PC-9 (cell line): ENCODE results near the gene ZNF423. TPM values are rescaled to one million over a fixed set of nuclear protein-coding genes. Genes with fewer than 3 reads are reported as not detected.

Experiments used
- BruUV-seq: library from RNA; stranded (reverse); fragments of 400-500 nt; replicated peaks from 2 replicates; lab custom pipeline; 2021; lab: Mats Ljungman, UMichigan
- CTCF ChIA-PET: fragments of 300-600 bp; sonication (Branson Sonifier 250); formaldehyde crosslinking; loops from one replicate; lab custom pipeline; 2022; ENCODE audit warnings: antibody characterized with exemption; lab: Charles Lee
- POLR2A ChIA-PET: fragments of 300-600 bp; sonication (Branson Sonifier 250); formaldehyde crosslinking; loops from one replicate; lab custom pipeline; 2022; ENCODE audit warnings: antibody characterized with exemption; ENCODE audit not compliant: unreplicated experiment; lab: Charles Lee
- DNase-seq, 2 experiments: peaks; one replicate each; pipeline versions ENCODE4 v3.0.0 to v3.0.0-alpha.2; 2015 to 2022; ENCODE audit warnings: mixed read lengths in 1 of 2
- H2AFZ ChIP-seq: fragments of 200-600 bp; sonication (generic); 2 replicates; pipeline ENCODE4 v1.8.1; 2017; ENCODE audit warnings: antibody characterized with exemption
- H3F3A ChIP-seq: fragments of 200-600 bp; sonication (generic); 2 replicates; pipeline ENCODE4 v1.8.1; 2017; ENCODE audit warnings: antibody characterized with exemption, mild to moderate bottlenecking, low read depth; ENCODE audit not compliant: insufficient read depth
- H3K27ac ChIP-seq: fragments of 200-600 bp; sonication (generic); 2 replicates; pipeline ENCODE4 v1.6.1; 2016; ENCODE audit warnings: mixed run types
- H3K27me3 ChIP-seq: fragments of 200-600 bp; sonication (generic); 2 replicates; pipeline ENCODE4 v1.6.1; 2016; ENCODE audit warnings: low read depth, mixed run types; ENCODE audit not compliant: insufficient read depth
- H3K36me3 ChIP-seq: fragments of 200-600 bp; sonication (generic); 2 replicates; pipeline ENCODE4 v1.6.1; 2016; ENCODE audit warnings: low read depth, mixed run types
- H3K4me1 ChIP-seq: fragments of 200-600 bp; sonication (generic); replicated peaks from 2 replicates; pipeline ENCODE4 v1.6.1; 2016; ENCODE audit warnings: mixed run types; ENCODE audit not compliant: insufficient read depth
- H3K4me2 ChIP-seq: fragments of 200-600 bp; sonication (generic); 2 replicates; pipeline ENCODE4 v1.6.1; 2017; ENCODE audit warnings: mixed run types
- H3K4me3 ChIP-seq: fragments of 200-600 bp; sonication (generic); 2 replicates; pipeline ENCODE4 v1.6.1; 2016; ENCODE audit warnings: mixed run types
- H3K79me2 ChIP-seq: fragments of 200-600 bp; sonication (generic); 2 replicates; pipeline ENCODE4 v1.6.1; 2017; ENCODE audit warnings: low read depth, mixed run types
- H3K9me2 ChIP-seq: fragments of 200-600 bp; sonication (generic); 2 replicates; pipeline ENCODE4 v1.8.1; 2017; ENCODE audit warnings: mild to moderate bottlenecking; ENCODE audit not compliant: insufficient read depth
- H3K9me3 ChIP-seq: fragments of 200-600 bp; sonication (generic); 2 replicates; pipeline ENCODE4 v1.8.1; 2016; ENCODE audit warnings: low read depth; ENCODE audit not compliant: insufficient read depth
- H4K20me1 ChIP-seq: fragments of 200-600 bp; sonication (generic); 2 replicates; pipeline ENCODE4 v1.8.1; 2017; ENCODE audit not compliant: insufficient read depth
- CTCF ChIP-seq: fragments of 200-600 bp; sonication (generic); conservative IDR thresholded peaks from 2 replicates; pipeline ENCODE4 v1.6.1; 2017; ENCODE audit warnings: mixed run types, antibody characterized with exemption, mild to moderate bottlenecking, moderate library complexity
- EZH2 ChIP-seq: fragments of 200-600 bp; sonication (generic); IDR thresholded peaks from 2 replicates; pipeline ENCODE4 v1.8.0; 2017; ENCODE audit warnings: antibody characterized with exemption, low read depth
- intact Hi-C: fragments of 100-400 bp; cut with micrococcal nuclease; formaldehyde crosslinking; loops from one replicate; pipeline ENCODE4 v1.10.0; 2022; ENCODE audit not compliant: unreplicated experiment
- total RNA-seq: library from RNA; stranded (reverse); gene quantifications from 2 replicates; pipeline ENCODE4 v1.2.3, GENCODE V29; 2021

The ZNF423 gene
- total RNA-seq, 1 experiment from 2014 or later, result not detected

GRCh38 chr16:49496656-49497055 lies 359.3 kb downstream of the ZNF423 start:
- TF ChIP-seq CTCF (no peak), EZH2 (no peak)
- Histone ChIP-seq H3K27me3 (peaks cover 38% of the 10 kb centered on the region), H3K27ac (no peak overlapping the region), H3K79me2 (no peaks in the 10 kb centered on the region), H4K20me1 (no peaks in the 10 kb centered on the region; the same call in 1 of the 2 replicates), H3K9me2 (no peaks in the 10 kb centered on the region), H3F3A (no peaks in the 10 kb centered on the region), H3K4me3 (no peak overlapping the region), H2AFZ (no peak overlapping the region), H3K36me3 (no peaks in the 10 kb centered on the region), H3K4me1 (no peaks in the 10 kb centered on the region), H3K4me2 (no peak overlapping the region), H3K9me3 (no peaks in the 10 kb centered on the region)
- intact Hi-C loops, result no loop called here
- ChIA-PET POLR2A (no interaction called here), CTCF (no interaction called here)
- no TSS peak for BruUV-seq
- DNase-seq, result no peak

GRCh38 chr16:49495596-49496355 lies 360.1 kb downstream of the ZNF423 start:
- TF ChIP-seq EZH2, result no peak
- TF ChIP-seq CTCF, result no peak
- ChIA-PET POLR2A (no interaction called here), CTCF (no interaction called here)
- Histone ChIP-seq H4K20me1 (no peaks in the 10 kb centered on the region; the same call in 1 of the 2 replicates), H3K27ac (no peak overlapping the region), H3K4me3 (no peak overlapping the region), H3K27me3 (peaks cover 40% of the 10 kb centered on the region), H3K79me2 (no peaks in the 10 kb centered on the region), H3K9me3 (no peaks in the 10 kb centered on the region), H3K9me2 (no peaks in the 10 kb centered on the region), H3K36me3 (no peaks in the 10 kb centered on the region), H3F3A (no peaks in the 10 kb centered on the region), H2AFZ (no peak overlapping the region), H3K4me2 (no peak overlapping the region), H3K4me1 (no peaks in the 10 kb centered on the region)
- intact Hi-C loops, result no loop called here
- BruUV-seq, result no TSS peak
- DNase-seq, result no peak

GRCh38 chr16:49494891-49495566 lies 360.9 kb downstream of the ZNF423 start:
- no TSS peak for BruUV-seq
- TF ChIP-seq EZH2 (no peak), CTCF (no peak)
- ChIA-PET POLR2A (no interaction called here), CTCF (no interaction called here)
- peaks cover 41% of the 10 kb centered on the region for H3K27me3 ChIP-seq
- no peaks in the 10 kb centered on the region for H3K4me1 ChIP-seq
- no peak overlapping the region for H2AFZ ChIP-seq
- H3K27ac ChIP-seq, result no peak overlapping the region
- no peaks in the 10 kb centered on the region for H3K79me2 ChIP-seq
- intact Hi-C loops, result no loop called here
- no peak for DNase-seq
- no peaks in the 10 kb centered on the region for H3K9me3 ChIP-seq
- no peaks in the 10 kb centered on the region for H3K36me3 ChIP-seq
- H4K20me1 ChIP-seq, result no peaks in the 10 kb centered on the region; the same call in 1 of the 2 replicates
- no peak overlapping the region for H3K4me2 ChIP-seq
- no peaks in the 10 kb centered on the region for H3F3A ChIP-seq
- H3K9me2 ChIP-seq, result no peaks in the 10 kb centered on the region
- no peak overlapping the region for H3K4me3 ChIP-seq
